SK-N-SH treated with all-trans-retinoic acid at 6 μM for 48 hours (cell line): ENCODE results near the gene PIGBOS1.
A peak's percentile ranks its signal among the peaks of the same experiment; 100 is the strongest.

Experiments used
- ATAC-seq: fragments of 200-7000 bp; cut with Tn5 transposase; 3 replicates; pipeline ENCODE4 v1.9.1; 2020; ENCODE audit warnings: mild to moderate bottlenecking, moderate library complexity
- ARNTL ChIP-seq: fragments of 450-650 bp; formaldehyde crosslinking; IDR thresholded peaks from 2 replicates; pipeline ENCODE4 v1.5.0; 2020; ENCODE audit warnings: low read depth, mild to moderate bottlenecking, moderate library complexity, borderline replicate concordance
- BACH2 ChIP-seq: fragments of 250-450 bp; sonication (Bioruptor Pico); IDR thresholded peaks from 2 replicates; pipeline ENCODE4 v1.9.0; 2021; ENCODE audit warnings: mild to moderate bottlenecking, borderline replicate concordance
- CSDC2 ChIP-seq: fragments of 250-450 bp; sonication (Bioruptor Pico); IDR thresholded peaks from 2 replicates; pipeline ENCODE4 v1.5.0; 2020; ENCODE audit warnings: mild to moderate bottlenecking, moderate library complexity
- ESRRG ChIP-seq: fragments of 250-450 bp; sonication (Bioruptor Pico); IDR thresholded peaks from 2 replicates; pipeline ENCODE4 v1.6.1; 2021; ENCODE audit warnings: mild to moderate bottlenecking
- GLIS3 ChIP-seq: fragments of 250-450 bp; sonication (Bioruptor Pico); IDR thresholded peaks from 2 replicates; pipeline ENCODE4 v1.5.0; 2020; ENCODE audit warnings: mild to moderate bottlenecking, moderate library complexity
- ISL1 ChIP-seq: fragments of 250-450 bp; sonication (Bioruptor Pico); IDR thresholded peaks from 2 replicates; pipeline ENCODE4 v2.1.2; 2022; ENCODE audit warnings: mild to moderate bottlenecking, moderate library complexity
- OSR1 ChIP-seq: fragments of 250-450 bp; sonication (Bioruptor Pico); IDR thresholded peaks from 2 replicates; pipeline ENCODE4 v1.8.0; 2022; ENCODE audit warnings: moderate library complexity, mild to moderate bottlenecking, inconsistent platforms
- PPARA ChIP-seq: fragments of 250-450 bp; sonication (Bioruptor Pico); IDR thresholded peaks from 2 replicates; pipeline ENCODE4 v1.5.0; 2020; ENCODE audit warnings: mild to moderate bottlenecking, borderline replicate concordance
- RARB ChIP-seq: fragments of 250-450 bp; sonication (Bioruptor Pico); IDR thresholded peaks from 2 replicates; pipeline ENCODE4 v1.8.0; 2021; ENCODE audit warnings: mild to moderate bottlenecking, moderate library complexity
- SNAI2 ChIP-seq: fragments of 250-450 bp; sonication (Bioruptor Pico); IDR thresholded peaks from 2 replicates; pipeline ENCODE4 v1.5.0; 2020; ENCODE audit warnings: mild to moderate bottlenecking, moderate library complexity
- TCF4 ChIP-seq: fragments of 250-450 bp; sonication (Bioruptor Pico); IDR thresholded peaks from 2 replicates; pipeline ENCODE4 v1.8.0; 2021; ENCODE audit warnings: mild to moderate bottlenecking, moderate library complexity, borderline replicate concordance
- TOX ChIP-seq: fragments of 250-450 bp; sonication (Bioruptor Pico); IDR thresholded peaks from 2 replicates; pipeline ENCODE4 v1.8.0; 2021; ENCODE audit warnings: mild to moderate bottlenecking, moderate library complexity, borderline replicate concordance
- ZC3H10 ChIP-seq: fragments of 250-450 bp; sonication (Bioruptor Pico); IDR thresholded peaks from 2 replicates; pipeline ENCODE4 v1.5.1; 2021; ENCODE audit warnings: mild to moderate bottlenecking, moderate library complexity
- ZFP3 ChIP-seq: fragments of 250-450 bp; sonication (Bioruptor Pico); IDR thresholded peaks from 2 replicates; pipeline ENCODE4 v1.5.0; 2020; ENCODE audit warnings: mild to moderate bottlenecking, moderate library complexity
- ZNF565 ChIP-seq: fragments of 450-650 bp; formaldehyde crosslinking; conservative IDR thresholded peaks from 2 replicates; pipeline ENCODE4 v1.5.0; 2020; ENCODE audit warnings: low read depth, mild to moderate bottlenecking, moderate library complexity
- ZNF70 ChIP-seq: fragments of 450-650 bp; formaldehyde crosslinking; IDR thresholded peaks from 2 replicates; pipeline ENCODE4 v1.5.0; 2020; ENCODE audit warnings: mild to moderate bottlenecking, moderate library complexity
- ZNF8 ChIP-seq: fragments of 450-650 bp; formaldehyde crosslinking; IDR thresholded peaks from 2 replicates; pipeline ENCODE4 v1.5.0; 2020; ENCODE audit warnings: mild to moderate bottlenecking, moderate library complexity
- TF ChIP-seq, protein P1 (sequence below): fragments of 250-450 bp; sonication (Bioruptor Pico); IDR thresholded peaks from 2 replicates; pipeline ENCODE4 v1.5.1; 2021; ENCODE audit warnings: mild to moderate bottlenecking, moderate library complexity
- TF ChIP-seq, protein P2 (sequence below): fragments of 250-450 bp; sonication (Bioruptor Pico); IDR thresholded peaks from 2 replicates; pipeline ENCODE4 v1.5.1; 2020; ENCODE audit warnings: low read depth, mild to moderate bottlenecking, moderate library complexity
- TF ChIP-seq, protein P3 (sequence below): fragments of 250-450 bp; sonication (Bioruptor Pico); IDR thresholded peaks from 2 replicates; pipeline ENCODE4 v1.8.0; 2021; ENCODE audit warnings: low read depth, mild to moderate bottlenecking, moderate library complexity, borderline replicate concordance
- TF ChIP-seq, protein P4 (sequence below): fragments of 250-450 bp; sonication (Bioruptor Pico); IDR thresholded peaks from 2 replicates; pipeline ENCODE4 v1.5.0; 2020; ENCODE audit warnings: mild to moderate bottlenecking, moderate library complexity

PIGBOS1 gene

DNA sequence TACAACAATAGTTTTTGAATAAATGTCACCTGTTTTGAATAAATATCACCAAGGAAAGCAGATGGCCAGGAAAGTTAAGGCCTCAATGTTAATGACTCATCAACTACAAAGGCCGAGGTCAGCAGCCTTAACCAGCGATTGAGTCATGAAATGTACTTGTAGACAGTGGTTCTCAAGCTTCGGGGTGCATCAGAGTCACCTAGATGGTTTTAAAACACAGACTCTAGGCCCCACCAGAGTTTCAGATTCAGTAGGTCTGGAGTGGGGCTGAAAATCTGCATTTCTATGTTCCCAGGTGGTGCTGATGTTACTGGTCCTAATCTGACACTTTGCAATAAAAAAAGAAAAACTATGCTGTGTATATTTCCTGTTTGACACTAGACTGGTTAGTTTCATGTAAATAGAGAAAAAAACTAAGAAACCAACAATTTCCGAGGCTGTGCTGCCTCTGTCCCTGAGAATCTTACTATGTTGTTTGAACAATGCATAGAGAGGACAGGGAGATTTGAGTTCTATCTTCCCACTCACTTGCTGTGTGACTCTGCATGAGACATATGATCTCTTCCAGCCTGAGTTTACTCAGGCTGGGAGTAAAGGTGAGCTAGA lies 39.1 kb downstream of the PIGBOS1 start:
- TF ChIP-seq ZC3H10 (CRISPR knock-in tag) = no peak
- TF ChIP-seq SNAI2 (CRISPR knock-in tag) = no peak
- TF ChIP-seq RARB (CRISPR knock-in tag) = no peak
- TF ChIP-seq OSR1 (CRISPR knock-in tag) = no peak
- no peak for TF ChIP-seq TOX (CRISPR knock-in tag)
- TF ChIP-seq ZNF8 (CRISPR knock-in tag) = no peak
- TF ChIP-seq, protein P1, sequence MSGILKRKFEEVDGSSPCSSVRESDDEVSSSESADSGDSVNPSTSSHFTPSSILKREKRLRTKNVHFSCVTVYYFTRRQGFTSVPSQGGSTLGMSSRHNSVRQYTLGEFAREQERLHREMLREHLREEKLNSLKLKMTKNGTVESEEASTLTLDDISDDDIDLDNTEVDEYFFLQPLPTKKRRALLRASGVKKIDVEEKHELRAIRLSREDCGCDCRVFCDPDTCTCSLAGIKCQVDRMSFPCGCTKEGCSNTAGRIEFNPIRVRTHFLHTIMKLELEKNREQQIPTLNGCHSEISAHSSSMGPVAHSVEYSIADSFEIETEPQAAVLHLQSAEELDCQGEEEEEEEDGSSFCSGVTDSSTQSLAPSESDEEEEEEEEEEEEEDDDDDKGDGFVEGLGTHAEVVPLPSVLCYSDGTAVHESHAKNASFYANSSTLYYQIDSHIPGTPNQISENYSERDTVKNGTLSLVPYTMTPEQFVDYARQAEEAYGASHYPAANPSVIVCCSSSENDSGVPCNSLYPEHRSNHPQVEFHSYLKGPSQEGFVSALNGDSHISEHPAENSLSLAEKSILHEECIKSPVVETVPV (CRISPR knock-in tag) = no peak
- no peak for TF ChIP-seq GLIS3
- TF ChIP-seq, protein P2, sequence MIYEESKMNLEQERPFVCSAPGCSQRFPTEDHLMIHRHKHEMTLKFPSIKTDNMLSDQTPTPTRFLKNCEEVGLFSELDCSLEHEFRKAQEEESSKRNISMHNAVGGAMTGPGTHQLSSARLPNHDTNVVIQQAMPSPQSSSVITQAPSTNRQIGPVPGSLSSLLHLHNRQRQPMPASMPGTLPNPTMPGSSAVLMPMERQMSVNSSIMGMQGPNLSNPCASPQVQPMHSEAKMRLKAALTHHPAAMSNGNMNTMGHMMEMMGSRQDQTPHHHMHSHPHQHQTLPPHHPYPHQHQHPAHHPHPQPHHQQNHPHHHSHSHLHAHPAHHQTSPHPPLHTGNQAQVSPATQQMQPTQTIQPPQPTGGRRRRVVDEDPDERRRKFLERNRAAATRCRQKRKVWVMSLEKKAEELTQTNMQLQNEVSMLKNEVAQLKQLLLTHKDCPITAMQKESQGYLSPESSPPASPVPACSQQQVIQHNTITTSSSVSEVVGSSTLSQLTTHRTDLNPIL = no peak
- peak; percentile 92 for ATAC-seq

DNA sequence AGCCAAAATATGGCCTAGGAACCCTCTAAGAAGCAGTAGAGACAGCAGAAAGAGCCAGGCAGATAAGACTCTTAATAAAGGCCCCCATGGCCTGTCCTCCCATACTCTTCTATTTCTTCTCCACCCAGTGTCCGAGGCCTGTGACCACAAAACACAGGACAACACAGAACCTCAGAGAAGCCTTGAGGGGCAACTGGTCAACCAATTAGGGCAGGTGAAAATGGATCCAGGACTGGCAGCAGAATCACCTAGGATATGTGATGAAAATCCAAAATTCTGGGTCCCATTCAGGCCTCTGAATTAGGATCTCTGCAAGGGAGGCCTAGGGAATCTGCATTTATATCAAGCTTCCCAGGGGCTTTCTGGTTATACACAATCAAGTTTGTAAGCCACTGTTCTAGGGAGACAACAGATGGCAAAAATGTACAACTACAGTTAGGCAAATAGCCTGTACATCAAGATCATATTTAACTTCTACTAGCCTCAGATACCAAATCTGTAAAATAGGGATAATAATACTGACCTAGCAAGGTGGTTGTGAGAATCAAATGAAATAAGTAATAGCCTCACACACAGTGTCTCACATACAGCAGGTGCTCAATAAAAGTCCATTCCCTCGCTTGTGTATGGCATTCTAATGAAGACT lies 39.7 kb downstream of the PIGBOS1 start:
- TF ChIP-seq ZNF565 (CRISPR knock-in tag) (no peak), BACH2 (CRISPR knock-in tag) (no peak), ESRRG (CRISPR knock-in tag) (no peak), ZC3H10 (CRISPR knock-in tag) (no peak), GLIS3 (no peak), ARNTL (CRISPR knock-in tag) (no peak), ZFP3 (CRISPR knock-in tag) (no peak), OSR1 (CRISPR knock-in tag) (no peak)
- TF ChIP-seq, protein P3, sequence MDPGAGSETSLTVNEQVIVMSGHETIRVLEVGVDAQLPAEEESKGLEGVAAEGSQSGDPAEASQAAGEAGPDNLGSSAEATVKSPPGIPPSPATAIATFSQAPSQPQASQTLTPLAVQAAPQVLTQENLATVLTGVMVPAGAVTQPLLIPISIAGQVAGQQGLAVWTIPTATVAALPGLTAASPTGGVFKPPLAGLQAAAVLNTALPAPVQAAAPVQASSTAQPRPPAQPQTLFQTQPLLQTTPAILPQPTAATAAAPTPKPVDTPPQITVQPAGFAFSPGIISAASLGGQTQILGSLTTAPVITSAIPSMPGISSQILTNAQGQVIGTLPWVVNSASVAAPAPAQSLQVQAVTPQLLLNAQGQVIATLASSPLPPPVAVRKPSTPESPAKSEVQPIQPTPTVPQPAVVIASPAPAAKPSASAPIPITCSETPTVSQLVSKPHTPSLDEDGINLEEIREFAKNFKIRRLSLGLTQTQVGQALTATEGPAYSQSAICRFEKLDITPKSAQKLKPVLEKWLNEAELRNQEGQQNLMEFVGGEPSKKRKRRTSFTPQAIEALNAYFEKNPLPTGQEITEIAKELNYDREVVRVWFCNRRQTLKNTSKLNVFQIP = no peak
- no peak; the same call in 2 of the 3 replicates for ATAC-seq

DNA sequence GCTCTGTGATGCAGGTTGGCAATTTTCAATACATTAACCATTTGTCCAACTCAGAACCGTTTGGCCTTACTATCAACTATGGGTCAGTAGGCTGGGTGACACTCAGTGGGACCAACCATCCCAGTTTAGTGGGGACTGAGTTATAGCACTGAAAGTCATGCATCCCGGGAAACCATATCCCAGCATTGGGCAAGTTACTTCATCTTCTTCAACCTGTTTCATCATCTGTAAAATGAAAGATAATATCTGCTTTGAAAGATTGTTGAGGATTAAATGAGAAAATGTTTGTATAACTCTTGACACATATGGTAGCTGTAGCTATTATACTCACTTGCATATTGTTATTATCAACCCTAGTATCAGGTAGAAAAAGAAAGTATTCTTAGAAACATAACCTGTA lies 41.2 kb downstream of the PIGBOS1 start:
- ATAC-seq = no peak
- no peak for TF ChIP-seq ZNF70 (CRISPR knock-in tag)
- no peak for TF ChIP-seq ESRRG (CRISPR knock-in tag)
- no peak for TF ChIP-seq CSDC2 (CRISPR knock-in tag)
- TF ChIP-seq PPARA (CRISPR knock-in tag) = no peak
- TF ChIP-seq ZC3H10 (CRISPR knock-in tag) = no peak

DNA sequence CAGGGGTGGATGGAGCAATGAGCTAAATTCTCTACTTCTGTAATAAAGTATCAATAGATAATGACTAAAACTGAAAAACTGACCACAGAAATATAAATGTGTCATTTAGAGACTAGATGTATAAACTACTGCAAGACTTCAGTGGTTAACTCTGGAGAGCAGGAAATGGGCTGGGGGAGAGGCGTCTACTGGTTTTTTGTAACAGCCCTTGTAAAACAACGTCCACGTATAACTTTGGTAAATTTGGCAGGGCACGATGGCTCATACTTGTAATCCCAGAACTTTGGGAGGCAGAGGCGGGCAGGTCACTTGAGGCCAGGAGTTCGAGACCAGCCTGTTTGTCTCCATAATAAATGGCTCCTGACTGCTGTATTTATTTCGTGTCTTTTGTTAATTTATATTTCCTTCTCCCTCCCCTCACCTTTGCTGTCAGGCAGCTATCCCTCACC lies 41.8 kb downstream of the PIGBOS1 start:
- ATAC-seq = no peak

More for the DNA sequence above, 41.8 kb downstream of the PIGBOS1 start:
- TF ChIP-seq, protein P3 = no peak
- no peak for TF ChIP-seq TCF4 (CRISPR knock-in tag)
- TF ChIP-seq ZFP3 (CRISPR knock-in tag) = no peak
- TF ChIP-seq ISL1 (CRISPR knock-in tag) = no peak
- no peak for TF ChIP-seq SNAI2 (CRISPR knock-in tag)
- no peak for TF ChIP-seq ZNF70 (CRISPR knock-in tag)
- TF ChIP-seq ARNTL (CRISPR knock-in tag) = no peak
- no peak for TF ChIP-seq RARB (CRISPR knock-in tag)
- TF ChIP-seq, protein P2 = no peak
- no peak for TF ChIP-seq BACH2 (CRISPR knock-in tag)
- TF ChIP-seq, protein P4, sequence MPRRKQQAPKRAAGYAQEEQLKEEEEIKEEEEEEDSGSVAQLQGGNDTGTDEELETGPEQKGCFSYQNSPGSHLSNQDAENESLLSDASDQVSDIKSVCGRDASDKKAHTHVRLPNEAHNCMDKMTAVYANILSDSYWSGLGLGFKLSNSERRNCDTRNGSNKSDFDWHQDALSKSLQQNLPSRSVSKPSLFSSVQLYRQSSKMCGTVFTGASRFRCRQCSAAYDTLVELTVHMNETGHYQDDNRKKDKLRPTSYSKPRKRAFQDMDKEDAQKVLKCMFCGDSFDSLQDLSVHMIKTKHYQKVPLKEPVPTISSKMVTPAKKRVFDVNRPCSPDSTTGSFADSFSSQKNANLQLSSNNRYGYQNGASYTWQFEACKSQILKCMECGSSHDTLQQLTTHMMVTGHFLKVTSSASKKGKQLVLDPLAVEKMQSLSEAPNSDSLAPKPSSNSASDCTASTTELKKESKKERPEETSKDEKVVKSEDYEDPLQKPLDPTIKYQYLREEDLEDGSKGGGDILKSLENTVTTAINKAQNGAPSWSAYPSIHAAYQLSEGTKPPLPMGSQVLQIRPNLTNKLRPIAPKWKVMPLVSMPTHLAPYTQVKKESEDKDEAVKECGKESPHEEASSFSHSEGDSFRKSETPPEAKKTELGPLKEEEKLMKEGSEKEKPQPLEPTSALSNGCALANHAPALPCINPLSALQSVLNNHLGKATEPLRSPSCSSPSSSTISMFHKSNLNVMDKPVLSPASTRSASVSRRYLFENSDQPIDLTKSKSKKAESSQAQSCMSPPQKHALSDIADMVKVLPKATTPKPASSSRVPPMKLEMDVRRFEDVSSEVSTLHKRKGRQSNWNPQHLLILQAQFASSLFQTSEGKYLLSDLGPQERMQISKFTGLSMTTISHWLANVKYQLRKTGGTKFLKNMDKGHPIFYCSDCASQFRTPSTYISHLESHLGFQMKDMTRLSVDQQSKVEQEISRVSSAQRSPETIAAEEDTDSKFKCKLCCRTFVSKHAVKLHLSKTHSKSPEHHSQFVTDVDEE (CRISPR knock-in tag) = no peak
- no peak for TF ChIP-seq CSDC2 (CRISPR knock-in tag)
- TF ChIP-seq, protein P1 (CRISPR knock-in tag) = no peak
- no peak for TF ChIP-seq OSR1 (CRISPR knock-in tag)
- TF ChIP-seq ZNF8 (CRISPR knock-in tag) = no peak
